HG02970 (cell line): ENCODE results near the gene PDGFC.
"Not testable (repeated sequence)": the region's sequence is repeated elsewhere in the genome, so short reads cannot be mapped to it uniquely, and the experiment has no call there.

ENCODE experiments used
- ATAC-seq: cut with Tn5 transposase; IDR thresholded peaks from one replicate; pipeline ENCODE4 v1.9.1; 2021; ENCODE audit warnings: mild to moderate bottlenecking, moderate library complexity, moderate number of reproducible peaks; ENCODE audit not compliant: unreplicated experiment, low FRiP score

Gene PDGFC

GRCh38 chr4:156915221-156915620, 56.4 kb downstream of the PDGFC start:
- ATAC-seq: no peak

GRCh38 chr4:156913234-156913633, 58.4 kb downstream of the PDGFC start:
- ATAC-seq: no peak

- ATAC-seq: no peak
Measured at GRCh38 chr4:156909010-156909409, 62.6 kb downstream of the PDGFC start.

- ATAC-seq: no peak
Measured at GRCh38 chr4:156906325-156906724, 65.3 kb downstream of the PDGFC start.

- ATAC-seq: no peak
Measured at GRCh38 chr4:156901871-156902270, 69.7 kb downstream of the PDGFC start.

- no peak for ATAC-seq
Measured at GRCh38 chr4:156898373-156899117, 73.1 kb downstream of the PDGFC start.

- ATAC-seq: no peak
Measured at GRCh38 chr4:156896527-156896926, 75.1 kb downstream of the PDGFC start.

GRCh38 chr4:156894234-156894633, 77.4 kb downstream of the PDGFC start:
- ATAC-seq: no peak

- no peak for ATAC-seq
Measured at GRCh38 chr4:156892805-156893204, 78.8 kb downstream of the PDGFC start.

GRCh38 chr4:156889616-156890594, 81.7 kb downstream of the PDGFC start:
- no peak for ATAC-seq

- ATAC-seq: no peak
Measured at GRCh38 chr4:156888762-156889161, 82.8 kb downstream of the PDGFC start.

- no peak for ATAC-seq
Measured at GRCh38 chr4:156886481-156886880, 85.1 kb downstream of the PDGFC start.

- ATAC-seq: no peak
Measured at GRCh38 chr4:156885374-156885773, 86.2 kb downstream of the PDGFC start.

GRCh38 chr4:156884183-156884582, 87.4 kb downstream of the PDGFC start:
- ATAC-seq: no peak

GRCh38 chr4:156875704-156876103, 95.9 kb downstream of the PDGFC start:
- ATAC-seq: no peak

GRCh38 chr4:156875055-156875454, 96.5 kb downstream of the PDGFC start:
- ATAC-seq: no peak

- no peak for ATAC-seq
Measured at GRCh38 chr4:156873799-156874198, 97.8 kb downstream of the PDGFC start.

GRCh38 chr4:156870861-156871260, 100.7 kb downstream of the PDGFC start:
- no peak for ATAC-seq

GRCh38 chr4:156870131-156870530, 101.5 kb downstream of the PDGFC start:
- no peak for ATAC-seq

- not testable (repeated sequence) for ATAC-seq
Measured at GRCh38 chr4:156866088-156866487, 105.5 kb downstream of the PDGFC start.

GRCh38 chr4:156865451-156865850, 106.1 kb downstream of the PDGFC start:
- no peak for ATAC-seq
